Small intestine (tissue), 7 donors: ENCODE results near the gene PHACTR2. TPM values are rescaled to one million over a fixed set of nuclear protein-coding genes. Genes with fewer than 3 reads are reported as not detected.
A peak's percentile ranks its signal among the peaks of the same experiment; 100 is the strongest.

Source experiments
- DNase-seq, 2 donors: peaks; one replicate each; pipeline versions ENCODE4 v3.0.0 to v3.0.0-alpha.2; 2013
- FAIRE-seq: peaks from 2 replicates; lab custom pipeline; 2012; peaks lifted over from hg19 to GRCh38; lab: Jason Lieb, UNC
- H3K27ac ChIP-seq, 3 donors: one replicate each; pipeline ENCODE4 v1.5.1; 2013; ENCODE audit warnings: low read length in 2 of 3, mild to moderate bottlenecking in 2 of 3, control low read depth in 1 of 3, inconsistent platforms in 1 of 3, low read depth in 1 of 3, moderate library complexity in 1 of 3
- H3K27me3 ChIP-seq, 3 donors: one replicate each; pipeline ENCODE4 v1.6.1; 2013; ENCODE audit warnings: low read length in 3 of 3, inconsistent platforms in 1 of 3; ENCODE audit not compliant: control insufficient read depth in 3 of 3, insufficient read depth in 3 of 3
- H3K36me3 ChIP-seq, 3 donors: one replicate each; pipeline ENCODE4 v1.6.1; 2013; ENCODE audit warnings: low read length in 3 of 3, inconsistent platforms in 1 of 3, low read depth in 1 of 3, mild to moderate bottlenecking in 1 of 3, moderate library complexity in 1 of 3; ENCODE audit not compliant: control insufficient read depth in 3 of 3, insufficient read depth in 2 of 3
- H3K4me1 ChIP-seq, 3 donors: one replicate each; pipeline ENCODE4 v1.6.1; 2013; ENCODE audit warnings: low read length in 2 of 3, inconsistent platforms in 1 of 3, low read depth in 1 of 3, mild to moderate bottlenecking in 1 of 3, moderate library complexity in 1 of 3; ENCODE audit not compliant: control insufficient read depth in 3 of 3, insufficient read depth in 2 of 3
- H3K4me3 ChIP-seq, 3 donors: one replicate each; pipeline ENCODE4 v1.5.1; 2013; ENCODE audit warnings: low read length in 3 of 3, control low read depth in 1 of 3, inconsistent platforms in 1 of 3, low read depth in 1 of 3, mild to moderate bottlenecking in 1 of 3, moderate library complexity in 1 of 3
- H3K9me3 ChIP-seq, 2 donors: one replicate each; pipeline ENCODE4 v1.6.1; 2013; ENCODE audit warnings: low read depth in 1 of 2, low read length in 1 of 2; ENCODE audit not compliant: control insufficient read depth in 2 of 2, insufficient read depth in 1 of 2
- WGBS, 3 donors: extraction: QIAGEN DNeasy Blood & Tissue Kit; methylation state at CpG; one replicate each; pipeline ENCODE4 v1.1.7; 2013; 5-methylcytosine and 5-hydroxymethylcytosine counted together
- polyA plus RNA-seq, 4 donors: library from polyadenylated mRNA; stranded (reverse) in 3 of 4; unstranded in 1 of 4; fragments of 200-250 nt in 3 of 4; fragments of 120-200 nt in 1 of 4; gene quantifications; one replicate each; pipeline versions ENCODE4 v1.2.1 to v1.2.3, GENCODE V29; 2013
- donor health status: healthy with polysubstance abuse.
- donor health status: control.
- donor health status: control.
- donor health status: Bipolar disorder and iron deficiency.
- donor health status: healthy.

PHACTR2 gene
- polyA plus RNA-seq, 4 donors = 6.8 to 26.0 (median 8.6) TPM

DNA sequence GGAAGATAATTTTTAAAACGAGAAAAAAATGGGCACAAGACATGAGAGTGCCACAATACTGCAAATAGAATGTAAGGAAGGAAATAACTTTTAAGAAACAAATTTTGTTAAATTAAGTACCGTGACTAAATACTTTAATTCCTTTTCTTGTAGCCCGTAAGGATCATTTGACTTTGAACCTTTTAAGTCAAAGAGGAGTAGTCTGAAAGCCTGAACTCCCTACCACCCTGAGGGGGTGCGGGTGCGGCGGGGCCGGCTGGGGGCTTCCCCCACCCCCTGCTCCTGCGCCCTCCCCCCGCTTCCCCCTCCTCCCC is 231 bp upstream of the PHACTR2 start:
- Histone ChIP-seq H3K9me3 (peaks cover 0 to 4% of the 10 kb centered on the region in 2 donors), H3K4me3 (peak overlapping the region; percentile 72 to 82 (median 73)), H3K36me3 (peaks cover 0 to 3% (median 0%) of the 10 kb centered on the region in 3 donors), H3K27ac (peak overlapping the region in 1 of 3 donors; percentile 76), H3K27me3 (no peaks in the 10 kb centered on the region), H3K4me1 (peaks cover 0 to 19% (median 6%) of the 10 kb centered on the region in 3 donors)
- FAIRE-seq (no peak), DNase-seq (no peak)
- WGBS, 3 donors = 2 to 7% (median 3%) methylated on average over 7 to 9 of the region's 9 CpGs

GRCh38 chr6:143679041-143679440 is 1.3 kb downstream of the PHACTR2 start:
- peak overlapping the region in 2 of 3 donors; percentile 76 to 79 for H3K27ac ChIP-seq
- WGBS, 3 donors = 16 to 40% (median 23%) methylated on average over 3 of the region's 3 CpGs

DNA sequence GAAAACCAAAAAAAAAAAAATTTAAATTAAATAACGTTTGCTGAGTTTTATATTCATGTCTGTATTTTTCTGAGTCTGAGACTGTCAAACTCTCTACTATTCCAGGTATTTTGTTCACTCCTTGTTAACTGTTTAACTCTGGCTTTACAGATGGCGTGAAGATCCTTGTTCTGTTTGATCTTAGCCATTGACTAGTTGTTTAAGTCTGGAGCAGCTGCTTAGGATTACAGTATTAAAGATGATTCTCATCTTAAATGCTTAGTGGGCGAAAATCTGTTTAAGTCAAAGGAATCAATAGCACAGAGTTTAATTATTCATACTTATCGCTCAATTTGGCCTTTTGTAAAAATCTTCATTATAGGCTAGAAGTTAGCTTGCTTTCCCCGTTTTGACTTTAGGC is 2.4 kb downstream of the PHACTR2 start:
- FAIRE-seq = no peak

More at GRCh38 chr6:143679041-143679440, 1.3 kb downstream of the PHACTR2 start:
- FAIRE-seq (no peak), DNase-seq (peak in 1 of 2 donors; percentile 13)
- peaks cover 0 to 9% (median 6%) of the 10 kb centered on the region in 3 donors for H3K4me1 ChIP-seq
- H3K36me3 ChIP-seq = peaks cover 0 to 3% (median 0%) of the 10 kb centered on the region in 3 donors
- H3K9me3 ChIP-seq = peaks cover 0 to 7% of the 10 kb centered on the region in 2 donors
- H3K4me3 ChIP-seq = peak overlapping the region in 1 of 3 donors; percentile 82
- H3K27me3 ChIP-seq = no peaks in the 10 kb centered on the region

DNA sequence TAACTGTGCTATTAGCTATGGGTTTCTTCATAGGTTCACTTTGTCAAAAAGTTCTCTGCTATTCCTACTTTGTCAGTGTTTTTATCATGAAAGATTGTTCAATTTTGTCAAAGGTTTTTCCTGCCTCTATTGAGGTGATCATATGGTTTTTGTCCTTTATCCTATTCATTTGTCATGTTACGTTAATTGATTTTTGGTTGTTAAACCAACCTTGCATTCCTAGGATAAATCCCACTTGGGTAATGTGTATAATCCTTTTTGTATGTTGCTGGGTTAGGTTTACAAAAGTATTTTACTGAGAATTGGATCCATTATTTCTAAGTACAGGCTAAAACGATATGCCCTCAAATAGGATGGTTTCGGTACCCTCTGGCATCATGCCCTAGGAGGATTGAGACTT is 5.0 kb downstream of the PHACTR2 start:
- no peak overlapping the region for H3K27ac ChIP-seq
- H3K4me1 ChIP-seq = peaks cover 0 to 2% (median 0%) of the 10 kb centered on the region in 3 donors
- no peaks in the 10 kb centered on the region for H3K27me3 ChIP-seq
- H3K4me3 ChIP-seq = no peak overlapping the region
- peaks cover 0 to 7% of the 10 kb centered on the region in 2 donors for H3K9me3 ChIP-seq
- DNase-seq = no peak
- WGBS, 3 donors = 95 to 97% (median 96%) methylated on average over 3 of the region's 3 CpGs
- H3K36me3 ChIP-seq = peaks cover 0 to 3% (median 0%) of the 10 kb centered on the region in 3 donors
- no peak for FAIRE-seq

More for the DNA sequence above, 2.4 kb downstream of the PHACTR2 start:
- H3K9me3 ChIP-seq = peaks cover 0 to 7% of the 10 kb centered on the region in 2 donors
- H3K27me3 ChIP-seq = no peaks in the 10 kb centered on the region
- H3K27ac ChIP-seq = peak overlapping the region in 1 of 3 donors; percentile 3
- no peak for DNase-seq
- H3K4me3 ChIP-seq = no peak overlapping the region
- peaks cover 0 to 3% (median 0%) of the 10 kb centered on the region in 3 donors for H3K36me3 ChIP-seq
- 65 to 85% (median 81%) methylated on average over 5 of the region's 5 CpGs for WGBS, 3 donors
- peaks cover 0 to 9% (median 0%) of the 10 kb centered on the region in 3 donors for H3K4me1 ChIP-seq

- Histone ChIP-seq H3K27me3 (no peaks in the 10 kb centered on the region), H3K4me3 (no peak overlapping the region)
- WGBS, 3 donors = 63 to 71% (median 65%) methylated on average over 1 of the region's 1 CpG
These were observed 6.7 kb downstream of the PHACTR2 start for GRCh38 chr6:143684486-143684885.

GRCh38 chr6:143685653-143686052 is 7.9 kb downstream of the PHACTR2 start:
- Histone ChIP-seq H3K27me3 (no peaks in the 10 kb centered on the region), H3K9me3 (peaks cover 0 to 9% of the 10 kb centered on the region in 2 donors), H3K27ac (no peak overlapping the region), H3K36me3 (peaks cover 0 to 6% (median 0%) of the 10 kb centered on the region in 3 donors), H3K4me1 (peaks cover 0 to 4% (median 0%) of the 10 kb centered on the region in 3 donors), H3K4me3 (no peak overlapping the region)
- no peak for FAIRE-seq
- WGBS, 3 donors = 67 to 87% (median 79%) methylated on average over 6 of the region's 6 CpGs
- peak in 1 of 2 donors; percentile 28 for DNase-seq

More at GRCh38 chr6:143684486-143684885, 6.7 kb downstream of the PHACTR2 start:
- Histone ChIP-seq H3K9me3 (peaks cover 0 to 9% of the 10 kb centered on the region in 2 donors), H3K4me1 (peaks cover 0 to 4% (median 0%) of the 10 kb centered on the region in 3 donors), H3K36me3 (peaks cover 0 to 6% (median 0%) of the 10 kb centered on the region in 3 donors), H3K27ac (no peak overlapping the region)
- FAIRE-seq (no peak), DNase-seq (no peak)

GRCh38 chr6:143687591-143687990 is 9.8 kb downstream of the PHACTR2 start:
- WGBS, 3 donors = 49 to 94% (median 83%) methylated on average over 1 of the region's 1 CpG
- FAIRE-seq (no peak), DNase-seq (no peak)
- no peak overlapping the region for H3K27ac ChIP-seq
- no peak overlapping the region for H3K4me3 ChIP-seq
- H3K9me3 ChIP-seq = peaks cover 0 to 5% of the 10 kb centered on the region in 2 donors
- H3K27me3 ChIP-seq = no peaks in the 10 kb centered on the region
- peaks cover 0 to 3% (median 0%) of the 10 kb centered on the region in 3 donors for H3K36me3 ChIP-seq
- H3K4me1 ChIP-seq = peaks cover 4 to 7% (median 5%) of the 10 kb centered on the region in 3 donors

- Histone ChIP-seq H3K4me3 (no peak overlapping the region), H3K36me3 (peaks cover 0 to 3% (median 0%) of the 10 kb centered on the region in 3 donors), H3K9me3 (peaks cover 0 to 9% of the 10 kb centered on the region in 2 donors), H3K27ac (no peak overlapping the region), H3K4me1 (peaks cover 4 to 7% (median 5%) of the 10 kb centered on the region in 3 donors), H3K27me3 (no peaks in the 10 kb centered on the region)
- WGBS, 3 donors = 76 to 82% (median 77%) methylated on average over 4 of the region's 4 CpGs
- DNase-seq = peak in 1 of 2 donors; percentile 42
- FAIRE-seq = no peak
These were observed 10.9 kb downstream of the PHACTR2 start for GRCh38 chr6:143688681-143689080.
